GM21528 (cell line): ENCODE measurements around the gene GPC5.
"Not testable (repeated sequence)": the region's sequence is repeated elsewhere in the genome, so short reads cannot be mapped to it uniquely, and the experiment has no call there.

ENCODE experiments used
- ATAC-seq: cut with Tn5 transposase; IDR thresholded peaks from one replicate; pipeline ENCODE4 v1.9.1; 2021; ENCODE audit warnings: mild to moderate bottlenecking, moderate library complexity; ENCODE audit not compliant: unreplicated experiment, low FRiP score

The GPC5 gene

DNA sequence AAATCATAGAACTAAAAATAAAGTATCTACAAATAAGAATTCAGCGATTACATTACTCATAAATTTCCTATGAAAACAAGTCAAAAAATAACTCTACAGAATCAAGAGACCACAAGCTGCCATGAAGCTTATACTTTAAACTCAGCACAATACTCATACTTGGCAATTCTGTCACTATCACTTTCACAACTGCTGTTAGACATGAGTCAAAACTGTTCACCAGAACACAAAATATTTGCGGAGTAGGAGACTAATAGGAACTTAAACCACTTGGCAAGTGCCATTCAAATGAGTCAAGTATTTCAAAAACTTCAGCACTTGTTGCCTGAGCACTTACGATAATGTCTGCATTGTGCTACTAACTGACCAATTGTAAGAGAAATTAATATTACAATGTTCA, 1440.4 kb downstream of the GPC5 start:
- no peak for ATAC-seq

DNA sequence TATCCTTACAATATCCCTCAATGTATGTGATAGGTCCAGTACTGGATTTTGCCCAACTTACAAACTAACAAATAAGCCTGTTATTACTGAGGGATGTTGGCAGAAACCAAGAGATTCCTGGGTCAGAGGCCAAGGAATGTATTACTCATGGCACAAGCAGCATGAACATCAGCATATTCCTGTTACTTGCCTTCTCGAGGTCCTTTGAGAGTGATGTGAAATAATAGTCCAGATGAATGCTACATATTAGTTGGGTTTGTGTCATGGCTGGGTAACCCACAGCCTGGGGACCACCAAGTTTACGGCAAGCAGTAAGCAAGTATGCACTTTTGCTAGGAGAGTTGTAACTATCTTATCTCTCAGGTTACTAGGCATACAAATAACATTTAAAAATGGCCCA, 1443.7 kb downstream of the GPC5 start:
- ATAC-seq: no peak

DNA sequence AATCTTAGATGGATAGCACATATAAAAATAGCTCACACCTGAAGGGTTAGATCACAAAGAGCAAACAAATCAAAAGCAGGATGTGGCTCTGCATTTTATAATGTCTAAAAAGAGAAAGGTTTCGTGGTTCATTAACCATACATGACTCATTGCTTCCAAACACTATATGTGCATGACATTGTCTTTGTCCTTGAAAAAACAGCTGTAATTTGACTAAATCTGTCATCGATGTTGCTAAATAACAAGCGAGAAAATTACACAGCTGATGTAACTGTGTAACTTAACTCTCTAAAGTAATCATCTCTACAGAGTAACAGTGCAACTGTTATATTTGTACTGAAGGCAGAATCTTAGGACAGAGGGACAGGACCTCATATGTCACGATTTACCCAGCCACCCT, 1445.1 kb downstream of the GPC5 start:
- ATAC-seq: no peak

DNA sequence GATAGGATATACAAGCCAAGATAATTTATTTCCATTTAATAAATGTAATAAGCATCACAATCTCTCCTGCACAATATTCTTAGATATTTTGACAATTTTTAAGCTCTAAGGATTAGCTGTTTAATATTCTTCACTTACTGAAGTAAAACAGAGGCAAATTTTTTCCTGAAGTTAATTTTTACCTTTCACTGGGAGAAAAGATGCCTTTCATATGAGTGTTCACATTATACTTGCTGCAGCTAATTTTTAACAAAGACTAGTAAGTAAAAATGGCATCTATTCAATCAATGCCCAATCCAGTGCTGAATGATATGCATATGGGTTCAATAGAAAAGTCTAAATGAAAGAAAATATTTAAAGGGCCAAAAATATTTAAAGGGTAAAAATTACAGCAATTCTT, 1451.0 kb downstream of the GPC5 start:
- ATAC-seq: no peak

DNA sequence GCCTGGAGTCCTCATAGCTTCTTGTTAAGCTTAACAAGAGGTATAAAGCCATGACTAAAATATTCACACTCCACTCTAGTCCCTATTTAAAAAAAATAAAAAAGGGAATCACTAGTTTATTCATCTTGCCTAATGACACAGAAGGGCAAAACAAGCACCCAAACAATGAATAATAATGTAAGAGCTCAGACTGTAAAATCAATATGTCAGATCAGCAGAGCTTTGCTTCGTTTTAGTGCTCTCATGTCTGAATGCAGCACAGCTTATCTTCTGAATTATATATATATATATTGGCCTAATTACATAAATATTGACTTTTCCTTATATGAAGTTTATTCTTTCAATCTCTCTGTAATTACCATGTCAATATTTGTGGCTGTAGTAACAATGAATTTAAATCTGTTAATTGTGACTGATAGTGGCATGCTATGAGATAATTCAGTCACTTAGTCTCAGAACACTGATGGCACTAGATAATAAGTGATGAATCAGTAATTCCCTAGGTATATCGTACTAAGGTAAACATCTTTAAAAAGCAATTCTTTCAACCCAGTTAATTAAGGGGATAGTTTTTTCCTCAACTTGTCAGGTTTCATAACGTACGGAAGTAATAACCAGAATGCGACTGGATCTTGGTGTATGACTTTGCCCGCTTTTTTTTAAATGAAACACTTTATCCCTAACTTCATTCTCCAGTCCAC, 1466.3 kb downstream of the GPC5 start:
- no peak for ATAC-seq

DNA sequence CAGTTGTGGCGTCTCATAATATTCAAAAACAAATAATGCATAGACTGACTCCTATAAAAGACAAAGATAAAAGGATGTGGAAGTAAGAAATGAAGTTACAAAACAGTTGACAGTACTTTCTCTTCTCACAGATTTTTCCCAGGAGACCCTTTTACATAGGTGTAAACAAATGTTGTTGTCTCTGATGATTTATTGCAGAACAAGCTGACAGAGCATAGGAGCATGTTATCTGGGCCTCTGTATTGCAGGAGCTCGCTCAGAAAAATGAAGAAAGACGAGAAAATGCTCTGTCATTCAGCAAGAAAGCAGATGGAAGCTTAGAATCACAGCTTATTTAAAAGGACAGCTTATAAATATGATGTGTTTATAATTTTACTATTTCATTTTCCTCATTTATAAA, 1474.6 kb downstream of the GPC5 start:
- ATAC-seq: no peak

DNA sequence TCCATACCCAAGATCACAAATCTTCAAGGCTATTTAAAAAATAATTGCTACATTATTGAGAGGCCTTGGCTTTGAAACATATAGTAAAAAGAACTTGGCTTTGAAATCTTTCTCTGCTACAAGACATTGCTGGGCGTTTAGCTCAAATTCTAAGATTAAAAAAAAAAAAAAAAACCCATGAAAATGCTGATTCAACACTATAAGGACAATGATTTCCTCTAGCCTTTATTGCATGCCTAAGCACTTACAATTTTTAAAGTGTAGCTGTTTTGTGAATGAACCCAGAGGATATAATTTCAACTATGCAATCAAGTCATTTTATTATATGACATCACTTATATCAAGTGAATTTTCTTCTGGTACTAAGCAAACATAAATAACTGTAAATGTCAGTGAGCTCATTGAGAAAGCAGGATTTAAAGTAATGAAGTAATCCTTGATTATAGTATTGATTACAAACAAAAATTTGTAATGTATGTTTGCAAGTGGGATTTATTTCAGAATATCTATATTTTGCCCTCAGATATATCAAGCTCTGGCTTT, 1488.2 kb downstream of the GPC5 start:
- no peak for ATAC-seq

DNA sequence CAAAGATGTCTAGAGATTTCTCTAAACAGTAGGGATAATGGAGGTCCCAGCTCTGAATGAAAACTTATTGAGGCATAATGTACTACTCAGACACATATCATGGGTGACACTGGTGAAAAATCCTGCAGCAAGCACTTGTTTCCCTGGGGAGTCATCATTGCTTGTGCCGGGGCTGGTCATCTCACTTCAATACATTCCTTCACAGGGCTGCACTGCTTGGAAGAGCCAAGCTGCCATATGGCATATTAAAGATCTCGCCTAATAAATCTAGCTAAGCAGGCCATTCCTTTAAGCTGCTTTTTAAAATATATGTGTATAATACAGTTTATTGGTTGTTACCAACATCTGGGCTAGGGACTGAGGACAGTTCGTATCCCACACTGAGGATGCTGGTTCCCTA, 1496.0 kb downstream of the GPC5 start:
- no peak for ATAC-seq

DNA sequence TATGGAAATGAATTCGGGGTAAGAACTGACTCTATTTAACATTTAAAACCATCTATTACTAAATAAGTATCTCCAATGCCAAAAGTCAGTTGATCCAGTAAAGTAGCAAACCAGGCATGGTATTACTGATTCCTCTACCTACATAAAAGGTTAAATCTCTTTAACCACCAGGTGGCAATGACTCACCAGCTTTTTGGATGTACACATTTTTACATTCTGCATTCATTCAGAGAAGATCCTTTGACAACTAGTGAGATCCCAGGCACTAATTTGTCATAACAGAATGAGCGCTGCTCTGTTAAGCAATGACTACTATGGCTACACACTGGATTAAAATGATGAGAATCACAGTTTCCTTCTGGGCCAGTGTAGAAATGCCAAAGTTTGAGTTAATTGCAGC, 1498.4 kb downstream of the GPC5 start:
- ATAC-seq: no peak

DNA sequence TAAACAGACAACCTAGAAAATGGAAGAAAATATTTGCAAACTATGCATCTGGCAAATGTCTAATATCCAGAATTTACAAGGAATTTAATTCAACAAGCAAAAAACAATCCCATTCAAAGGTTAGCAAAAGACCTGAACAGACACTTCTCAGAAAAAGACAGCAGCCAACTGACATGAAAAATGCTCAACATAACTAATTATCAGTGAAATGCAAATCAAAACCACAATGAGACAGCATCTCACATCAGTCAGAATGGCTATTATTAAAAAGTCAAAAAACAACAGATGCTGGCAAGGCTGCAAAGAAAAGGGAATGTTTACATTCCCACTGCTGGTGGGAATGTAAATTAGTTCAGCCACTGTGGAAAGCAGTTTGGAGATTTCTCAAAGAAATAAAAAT, 1500.5 kb downstream of the GPC5 start:
- ATAC-seq: not testable (repeated sequence)

DNA sequence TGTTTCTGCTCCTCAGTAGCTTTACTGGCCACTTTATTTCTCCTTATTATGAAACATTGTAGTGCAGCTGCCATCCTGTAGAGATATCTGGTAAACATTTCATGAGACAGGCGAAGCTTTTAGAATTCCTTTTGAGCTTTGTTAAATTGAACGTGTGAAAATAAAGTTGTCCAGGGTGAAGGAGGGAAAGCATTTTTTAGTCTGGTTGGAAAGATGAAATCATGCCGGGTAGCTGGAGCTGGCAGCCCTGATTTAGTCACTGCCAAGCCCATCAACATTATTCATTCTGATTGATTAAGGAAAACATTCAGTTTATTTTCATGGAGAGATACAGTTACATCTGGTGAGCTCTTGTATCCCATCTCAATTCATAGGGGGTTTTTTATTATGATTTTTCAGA, 1502.0 kb downstream of the GPC5 start:
- ATAC-seq: no peak

DNA sequence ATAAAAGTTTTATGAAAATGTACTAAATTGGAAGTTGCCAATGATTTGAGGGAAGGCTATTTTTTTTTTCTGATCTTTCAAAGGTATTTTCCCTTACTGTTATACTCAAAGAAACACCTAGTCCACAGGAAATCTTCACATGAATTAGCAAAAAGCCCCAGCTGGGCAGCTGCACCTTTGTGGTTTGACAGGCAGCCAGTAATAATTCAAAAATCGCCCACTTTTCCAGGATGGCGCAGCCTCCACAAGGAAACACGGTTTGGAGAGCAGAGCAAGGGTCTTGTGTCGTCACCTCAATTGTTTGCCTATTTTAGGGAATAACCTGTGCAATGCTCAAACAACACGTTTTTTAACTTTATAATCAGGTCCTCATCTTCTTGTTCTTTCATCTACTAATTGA, 1503.3 kb downstream of the GPC5 start:
- ATAC-seq: no peak

DNA sequence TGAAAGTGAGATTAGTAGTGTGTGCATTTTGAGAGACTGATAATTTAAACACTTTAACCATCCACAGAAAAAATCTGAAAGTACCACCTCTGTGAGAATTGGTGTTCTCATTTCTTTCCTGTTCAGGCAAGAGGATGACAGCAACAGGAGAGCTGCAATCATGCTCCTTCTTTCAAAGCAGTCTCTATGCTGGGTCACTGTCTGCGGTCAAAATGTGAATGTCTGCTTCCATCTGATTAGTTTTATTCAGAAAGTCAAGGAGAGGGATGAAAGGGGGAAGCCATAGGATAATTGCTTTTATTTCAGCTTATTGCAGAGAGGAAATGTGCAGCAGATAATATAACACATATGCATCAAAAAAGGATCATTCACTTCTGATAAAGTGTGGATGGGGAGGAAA, 1514.2 kb downstream of the GPC5 start:
- ATAC-seq: no peak

DNA sequence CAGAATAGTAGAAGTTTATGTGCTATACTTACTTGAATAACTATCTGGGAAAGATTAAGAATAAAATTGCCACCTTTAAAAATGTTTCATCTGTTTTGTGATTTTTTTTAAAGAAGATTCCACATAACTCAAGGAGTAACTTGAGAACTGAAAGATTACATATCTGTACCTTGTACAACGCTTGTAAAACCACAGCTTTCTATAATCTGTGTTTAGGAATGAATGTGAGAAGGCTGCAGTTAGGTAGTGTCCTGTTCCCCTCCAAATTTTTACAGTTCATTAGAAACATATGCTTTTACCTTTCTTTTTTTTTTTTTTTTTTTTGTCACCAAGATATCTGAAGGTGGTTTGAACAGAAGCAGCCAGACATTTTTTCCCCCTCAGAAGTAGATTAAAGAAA, 1515.4 kb downstream of the GPC5 start:
- ATAC-seq: no peak
